ENCODE measurements around the gene ZFAND6. TPM values are rescaled to one million over a fixed set of nuclear protein-coding genes. Genes with fewer than 3 reads are reported as not detected.

The ZFAND6 gene
- total and polyA plus RNA-seq, 4 donors, result 47.6 to 102 (median 82.4) TPM

- Histone ChIP-seq H3K9me3 (ENCODE audit: control insufficient read depth in 4 of 4, low read length in 3 of 4) (no peaks in the 10 kb centered on the region), H3K27me3 (ENCODE audit: control insufficient read depth in 4 of 4, insufficient read depth in 4 of 4, low read length in 3 of 4) (no peaks in the 10 kb centered on the region), H3K4me1 (ENCODE audit: control insufficient read depth in 4 of 4, insufficient read depth in 4 of 4, low read length in 3 of 4) (peaks cover 4 to 20% (median 10%) of the 10 kb centered on the region in 4 donors), H3K27ac (ENCODE audit: low read depth in 1 of 2, low read length in 2 of 2) (peak overlapping the region; percentile 68 to 80), H3K9ac (ENCODE audit: low read depth in 1 of 2, low read length in 2 of 2) (no peak overlapping the region), H3K36me3 (ENCODE audit: control insufficient read depth in 4 of 4, insufficient read depth in 3 of 4, low read depth in 1 of 4, low read length in 3 of 4) (no peaks in the 10 kb centered on the region), H3K4me3 (ENCODE audit: low read depth in 1 of 3, low read length in 3 of 3) (no peak overlapping the region)
- DNase-seq (ENCODE audit: low spot score), result no peak
- TF ChIP-seq RAD21 (IDR thresholded peaks at IDR 0.05), result no peak
- no peak for TF ChIP-seq SP1 (IDR thresholded peaks at IDR 0.05)
- TF ChIP-seq EGR1 (IDR thresholded peaks at IDR 0.05; ENCODE audit: low read depth in 2 of 2), result no peak
- TF ChIP-seq HNF4G (IDR thresholded peaks at IDR 0.05), result no peak
- no peak for TF ChIP-seq FOXA2 (IDR thresholded peaks at IDR 0.05)
- no peak for TF ChIP-seq TAF1 (conservative IDR thresholded peaks at IDR 0.05)
- TF ChIP-seq ZBTB33 (IDR thresholded peaks at IDR 0.05), result no peak
- TF ChIP-seq YY1 (IDR thresholded peaks at IDR 0.05), result no peak
- TF ChIP-seq REST (IDR thresholded peaks at IDR 0.05), result no peak
- no peak for TF ChIP-seq NR2F2 (IDR thresholded peaks at IDR 0.05)
- no peak for TF ChIP-seq CTCF (IDR thresholded peaks at IDR 0.05; ENCODE audit: low read depth, low read length, missing input control)
- TF ChIP-seq RXRA (IDR thresholded peaks at IDR 0.05), result no peak
- TF ChIP-seq FOXA1 (IDR thresholded peaks at IDR 0.05), result no peak
- TF ChIP-seq HNF4A (conservative IDR thresholded peaks at IDR 0.05), result no peak
- no peak for TF ChIP-seq JUND (IDR thresholded peaks at IDR 0.05)
- no peak for TF ChIP-seq MAX (IDR thresholded peaks at IDR 0.05)
- no peak for TF ChIP-seq GABPA (IDR thresholded peaks at IDR 0.05 in 1 of 2, conservative IDR thresholded peaks at IDR 0.05 in 1 of 2)
- TF ChIP-seq ATF3 (IDR thresholded peaks at IDR 0.05), result no peak
- WGBS, result 94% methylated on average over 5 of the region's 5 CpGs
These were observed 83.2 kb downstream of the ZFAND6 start for GRCh38 chr15:80142646-80143045.

All from liver (tissue), 9 donors.